ENCODE measurements around the gene DIAPH3.

Gene DIAPH3

GRCh38 chr13:59677966-59678814 lies 485.5 kb downstream of the DIAPH3 start:
- peak; percentile 41 for DNase-seq (ENCODE audit: low read depth)

- no peak for DNase-seq (ENCODE audit: low read depth)
Observed at GRCh38 chr13:59677430-59677829, 486.3 kb downstream of the DIAPH3 start.

- peak; percentile 12 for DNase-seq (ENCODE audit: low read depth)
Observed at GRCh38 chr13:59674616-59675015, 489.1 kb downstream of the DIAPH3 start.

- DNase-seq (ENCODE audit: low read depth), result no peak
Observed at GRCh38 chr13:59673286-59673685, 490.4 kb downstream of the DIAPH3 start.

GRCh38 chr13:59672445-59672844 lies 491.3 kb downstream of the DIAPH3 start:
- DNase-seq (ENCODE audit: low read depth), result no peak

- no peak for DNase-seq (ENCODE audit: low read depth)
Observed at GRCh38 chr13:59671881-59672280, 491.8 kb downstream of the DIAPH3 start.

GRCh38 chr13:59666504-59666903 lies 497.2 kb downstream of the DIAPH3 start:
- DNase-seq (ENCODE audit: low read depth), result no peak

GRCh38 chr13:59665732-59666131 lies 498.0 kb downstream of the DIAPH3 start:
- DNase-seq (ENCODE audit: low read depth), result no peak

- DNase-seq (ENCODE audit: low read depth), result no peak
Observed at GRCh38 chr13:59665184-59665583, 498.5 kb downstream of the DIAPH3 start.

GRCh38 chr13:59664586-59664985 lies 499.1 kb downstream of the DIAPH3 start:
- DNase-seq (ENCODE audit: low read depth), result no peak

- DNase-seq (ENCODE audit: low read depth), result no peak
Observed at GRCh38 chr13:59663707-59664106, 500.0 kb downstream of the DIAPH3 start.

GRCh38 chr13:59660582-59660981 lies 503.1 kb downstream of the DIAPH3 start:
- no peak for DNase-seq (ENCODE audit: low read depth)

GRCh38 chr13:59659981-59660380 lies 503.7 kb downstream of the DIAPH3 start:
- DNase-seq (ENCODE audit: low read depth), result no peak

- DNase-seq (ENCODE audit: low read depth), result no peak
Observed at GRCh38 chr13:59658738-59659330, 504.9 kb downstream of the DIAPH3 start.

- DNase-seq (ENCODE audit: low read depth), result no peak
Observed at GRCh38 chr13:59658027-59658737, 505.5 kb downstream of the DIAPH3 start.

- no peak for DNase-seq (ENCODE audit: low read depth)
Observed at GRCh38 chr13:59653916-59654315, 509.8 kb downstream of the DIAPH3 start.

- DNase-seq (ENCODE audit: low read depth), result no peak
Observed at GRCh38 chr13:59651479-59651878, 512.2 kb downstream of the DIAPH3 start.

GRCh38 chr13:59643906-59644626 lies 519.7 kb downstream of the DIAPH3 start:
- DNase-seq (ENCODE audit: low read depth), result no peak

GRCh38 chr13:59643364-59643841 lies 520.3 kb downstream of the DIAPH3 start:
- DNase-seq (ENCODE audit: low read depth), result no peak

GRCh38 chr13:59641817-59642216 lies 521.9 kb downstream of the DIAPH3 start:
- DNase-seq (ENCODE audit: low read depth), result no peak

- DNase-seq (ENCODE audit: low read depth), result no peak
Observed at GRCh38 chr13:59641261-59641660, 522.5 kb downstream of the DIAPH3 start.

- no peak for DNase-seq (ENCODE audit: low read depth)
Observed at GRCh38 chr13:59638404-59638803, 525.3 kb downstream of the DIAPH3 start.

All from CMK (cell line).